GM23338 (cell line): ENCODE measurements around the gene F12. TPM values are rescaled to one million over a fixed set of nuclear protein-coding genes. Genes with fewer than 3 reads are reported as not detected.

Experiments
- ATAC-seq: fragments of 200-7000 bp; cut with Tn5 transposase; 3 replicates; pipeline ENCODE4 v1.9.1; 2020
- DNase-seq: peaks from one replicate; pipeline ENCODE4 v3.0.0-alpha.2; 2015; ENCODE audit warnings: low spot score
- H2AFZ ChIP-seq: fragments of 200-600 bp; sonication (generic); 2 replicates; pipeline ENCODE4 v1.8.0; 2016; ENCODE audit warnings: antibody characterized with exemption, mild to moderate bottlenecking, moderate library complexity
- H3F3A ChIP-seq: fragments of 200-600 bp; sonication (generic); replicated peaks from 2 replicates; pipeline ENCODE4 v1.8.0; 2017; ENCODE audit warnings: antibody characterized with exemption, mixed run types, low read depth
- H3K27ac ChIP-seq: fragments of 200-600 bp; sonication (generic); 2 replicates; pipeline ENCODE4 v1.6.1; 2016; ENCODE audit warnings: low read depth
- H3K27me3 ChIP-seq: fragments of 200-600 bp; sonication (generic); 2 replicates; pipeline ENCODE4 v1.8.0; 2016; ENCODE audit warnings: mild to moderate bottlenecking, mixed run types, moderate library complexity; ENCODE audit not compliant: insufficient read depth
- H3K36me3 ChIP-seq: fragments of 200-600 bp; sonication (generic); 2 replicates; pipeline ENCODE4 v1.8.0; 2016; ENCODE audit warnings: mild to moderate bottlenecking; ENCODE audit not compliant: insufficient read depth
- H3K4me1 ChIP-seq: fragments of 200-600 bp; sonication (generic); 2 replicates; pipeline ENCODE4 v1.8.0; 2016; ENCODE audit warnings: mild to moderate bottlenecking, moderate library complexity; ENCODE audit not compliant: insufficient read depth
- H3K4me2 ChIP-seq: fragments of 200-600 bp; sonication (generic); 2 replicates; pipeline ENCODE4 v1.7.1; 2017; ENCODE audit warnings: mixed run types
- H3K4me3 ChIP-seq: fragments of 200-600 bp; sonication (generic); 2 replicates; pipeline ENCODE4 v1.6.1; 2016; ENCODE audit warnings: mixed run types
- H3K79me2 ChIP-seq: fragments of 200-600 bp; sonication (generic); replicated peaks from 2 replicates; pipeline ENCODE4 v1.8.0; 2017; ENCODE audit warnings: mild to moderate bottlenecking; ENCODE audit not compliant: insufficient read depth
- H3K9me2 ChIP-seq: fragments of 200-600 bp; sonication (generic); 2 replicates; pipeline ENCODE4 v1.8.0; 2017; ENCODE audit not compliant: insufficient read depth
- H4K20me1 ChIP-seq: fragments of 200-600 bp; sonication (generic); replicated peaks from 2 replicates; pipeline ENCODE4 v1.8.0; 2017; ENCODE audit warnings: mild to moderate bottlenecking; ENCODE audit not compliant: insufficient read depth
- H3K27ac Mint-ChIP-seq: 2 replicates; pipeline ENCODE4 v1.8.0; 2020; ENCODE audit warnings: inconsistent platforms, mild to moderate bottlenecking, moderate library complexity, mixed read lengths
- H3K27me3 Mint-ChIP-seq: 3 replicates; pipeline ENCODE4 v1.8.0; 2022; ENCODE audit warnings: low read depth, mild to moderate bottlenecking, moderate library complexity, mixed read lengths, inconsistent platforms; ENCODE audit not compliant: insufficient read depth, poor library complexity
- H3K36me3 Mint-ChIP-seq: 3 replicates; pipeline ENCODE4 v1.8.0; 2021; ENCODE audit warnings: low read depth, mild to moderate bottlenecking, inconsistent platforms, moderate library complexity, mixed read lengths
- H3K4me1 Mint-ChIP-seq: 3 replicates; pipeline ENCODE4 v1.8.0; 2020; ENCODE audit warnings: mild to moderate bottlenecking, inconsistent platforms, mixed read lengths
- H3K4me3 Mint-ChIP-seq: 3 replicates; pipeline ENCODE4 v1.8.0; 2021; ENCODE audit warnings: moderate library complexity, mild to moderate bottlenecking, inconsistent platforms, mixed read lengths
- H3K9me3 Mint-ChIP-seq: 3 replicates; pipeline ENCODE4 v1.8.0; 2020; ENCODE audit warnings: moderate library complexity, mild to moderate bottlenecking, inconsistent platforms, mixed read lengths
- CREB1 ChIP-seq: fragments of 250-450 bp; sonication (Bioruptor Pico); IDR thresholded peaks from 2 replicates; pipeline ENCODE4 v1.5.0; 2020; ENCODE audit warnings: low read depth, mild to moderate bottlenecking, moderate library complexity
- EZH2 ChIP-seq: fragments of 200-600 bp; sonication (generic); IDR thresholded peaks from one replicate; pipeline ENCODE4 v1.8.0; 2017; ENCODE audit warnings: antibody characterized with exemption, mild to moderate bottlenecking, low read depth; ENCODE audit not compliant: unreplicated experiment
- EZH2phosphoT487 ChIP-seq: fragments of 200-600 bp; sonication (generic); IDR thresholded peaks from one replicate; pipeline ENCODE4 v1.8.1; 2018; ENCODE audit warnings: antibody characterized with exemption; ENCODE audit not compliant: unreplicated experiment
- JUNB ChIP-seq: IDR thresholded peaks from one replicate; pipeline ENCODE4 v1.6.1; 2016; ENCODE audit warnings: antibody characterized with exemption; ENCODE audit not compliant: unreplicated experiment
- NANOG ChIP-seq: IDR thresholded peaks from 2 replicates; pipeline ENCODE4 v1.6.1; 2016; ENCODE audit warnings: antibody characterized with exemption, borderline replicate concordance
- POLR2AphosphoS5 ChIP-seq: IDR thresholded peaks from 2 replicates; pipeline ENCODE4 v1.6.1; 2016; ENCODE audit warnings: antibody characterized with exemption, low read depth
- STAT1 ChIP-seq: IDR thresholded peaks from one replicate; pipeline ENCODE4 v1.6.1; 2016; ENCODE audit warnings: antibody characterized with exemption; ENCODE audit not compliant: unreplicated experiment
- ZNF114 ChIP-seq: fragments of 250-450 bp; sonication (Bioruptor Pico); IDR thresholded peaks from 2 replicates; pipeline ENCODE4 v1.5.0; 2020; ENCODE audit warnings: mild to moderate bottlenecking, moderate library complexity
- ZNF331 ChIP-seq: fragments of 250-450 bp; sonication (Bioruptor Pico); IDR thresholded peaks from 2 replicates; pipeline ENCODE4 v1.5.0; 2020; ENCODE audit warnings: low read depth, mild to moderate bottlenecking, moderate library complexity
- polyA plus RNA-seq: library from polyadenylated mRNA; unstranded; fragments of >200 nt; fragmentation: Nextera tagmentation; extraction: Ambion mirVana; gene quantifications from 2 replicates; pipeline ENCODE4 v1.2.1, GENCODE V29; 2016
- total RNA-seq: library from RNA; depleted of rRNA; stranded (reverse); fragments of >200 nt; shearing (Covaris generic); gene quantifications from 2 replicates; pipeline ENCODE4 v1.2.3, GENCODE V29; 2014
- TF ChIP-seq, protein P1 (sequence below), 2 experiments: fragments of 200-600 bp in 1 of 2; sonication (generic) in 1 of 2; conservative IDR thresholded peaks; 2 replicates each; pipeline versions ENCODE4 v1.5.1 to v1.6.1; 2016 to 2017; ENCODE audit warnings: antibody characterized with exemption in 2 of 2, low read depth in 2 of 2, mild to moderate bottlenecking in 2 of 2, moderate library complexity in 1 of 2
- TF ChIP-seq, protein P2 (sequence below): IDR thresholded peaks from 2 replicates; pipeline ENCODE4 v1.6.1; 2016; ENCODE audit warnings: antibody characterized with exemption
- TF ChIP-seq, protein P3 (sequence below): fragments of 250-450 bp; sonication (Bioruptor Pico); IDR thresholded peaks from 2 replicates; pipeline ENCODE4 v1.5.0; 2020; ENCODE audit warnings: mild to moderate bottlenecking, moderate library complexity
- TF ChIP-seq, protein P4 (sequence below): IDR thresholded peaks from one replicate; pipeline ENCODE4 v1.6.1; 2018; ENCODE audit warnings: antibody characterized with exemption; ENCODE audit not compliant: unreplicated experiment

The F12 gene
- total and polyA plus RNA-seq, 2 experiments from 2014 or later: 2.9 to 8.0 TPM

DNA sequence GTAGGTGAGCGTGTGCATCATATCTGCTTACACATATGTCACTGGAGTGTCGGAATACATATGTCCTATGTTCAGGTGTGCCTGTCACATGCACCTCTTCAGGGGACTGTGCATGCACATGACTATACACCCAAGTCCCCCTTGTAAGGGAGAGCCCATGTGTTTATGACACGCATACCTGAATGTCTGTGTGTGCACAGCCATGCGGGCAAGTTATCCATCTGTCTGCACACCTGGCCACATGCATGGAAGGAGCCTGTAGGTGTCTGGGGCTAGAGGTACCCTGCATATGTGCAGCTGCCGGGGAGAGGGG lies 52.3 kb downstream of the F12 start:
- Histone ChIP-seq H3K4me3 (no peak overlapping the region), H3K79me2 (no peaks in the 10 kb centered on the region), H3K9me2 (peaks cover 4% of the 10 kb centered on the region; the same call in 1 of the 2 replicates), H3K4me1 (peaks cover 3% of the 10 kb centered on the region), H3K4me2 (no peak overlapping the region), H3K27ac (no peak overlapping the region), H3F3A (0 out of 2 replicates have a peak, but pooled peaks cover 2% of the 10 kb centered on the region), H4K20me1 (no peaks in the 10 kb centered on the region), H3K36me3 (no peaks in the 10 kb centered on the region), H3K27me3 (peaks cover 2% of the 10 kb centered on the region), H2AFZ (no peak overlapping the region)
- no peak for DNase-seq
- peaks cover 19% of the 10 kb centered on the region for H3K27me3 Mint-ChIP-seq
- no peak for TF ChIP-seq ZNF331
- no peak for TF ChIP-seq EZH2
- TF ChIP-seq, protein P1, sequence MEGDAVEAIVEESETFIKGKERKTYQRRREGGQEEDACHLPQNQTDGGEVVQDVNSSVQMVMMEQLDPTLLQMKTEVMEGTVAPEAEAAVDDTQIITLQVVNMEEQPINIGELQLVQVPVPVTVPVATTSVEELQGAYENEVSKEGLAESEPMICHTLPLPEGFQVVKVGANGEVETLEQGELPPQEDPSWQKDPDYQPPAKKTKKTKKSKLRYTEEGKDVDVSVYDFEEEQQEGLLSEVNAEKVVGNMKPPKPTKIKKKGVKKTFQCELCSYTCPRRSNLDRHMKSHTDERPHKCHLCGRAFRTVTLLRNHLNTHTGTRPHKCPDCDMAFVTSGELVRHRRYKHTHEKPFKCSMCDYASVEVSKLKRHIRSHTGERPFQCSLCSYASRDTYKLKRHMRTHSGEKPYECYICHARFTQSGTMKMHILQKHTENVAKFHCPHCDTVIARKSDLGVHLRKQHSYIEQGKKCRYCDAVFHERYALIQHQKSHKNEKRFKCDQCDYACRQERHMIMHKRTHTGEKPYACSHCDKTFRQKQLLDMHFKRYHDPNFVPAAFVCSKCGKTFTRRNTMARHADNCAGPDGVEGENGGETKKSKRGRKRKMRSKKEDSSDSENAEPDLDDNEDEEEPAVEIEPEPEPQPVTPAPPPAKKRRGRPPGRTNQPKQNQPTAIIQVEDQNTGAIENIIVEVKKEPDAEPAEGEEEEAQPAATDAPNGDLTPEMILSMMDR (conservative IDR thresholded peaks at IDR 0.05; ENCODE audit: low read depth in 2 of 2): no peak
- no peak for TF ChIP-seq ZNF114
- TF ChIP-seq JUNB: no peak
- TF ChIP-seq, protein P2, sequence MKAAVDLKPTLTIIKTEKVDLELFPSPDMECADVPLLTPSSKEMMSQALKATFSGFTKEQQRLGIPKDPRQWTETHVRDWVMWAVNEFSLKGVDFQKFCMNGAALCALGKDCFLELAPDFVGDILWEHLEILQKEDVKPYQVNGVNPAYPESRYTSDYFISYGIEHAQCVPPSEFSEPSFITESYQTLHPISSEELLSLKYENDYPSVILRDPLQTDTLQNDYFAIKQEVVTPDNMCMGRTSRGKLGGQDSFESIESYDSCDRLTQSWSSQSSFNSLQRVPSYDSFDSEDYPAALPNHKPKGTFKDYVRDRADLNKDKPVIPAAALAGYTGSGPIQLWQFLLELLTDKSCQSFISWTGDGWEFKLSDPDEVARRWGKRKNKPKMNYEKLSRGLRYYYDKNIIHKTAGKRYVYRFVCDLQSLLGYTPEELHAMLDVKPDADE: no peak
- TF ChIP-seq CREB1 (CRISPR knock-in tag): no peak
- TF ChIP-seq, protein P3, sequence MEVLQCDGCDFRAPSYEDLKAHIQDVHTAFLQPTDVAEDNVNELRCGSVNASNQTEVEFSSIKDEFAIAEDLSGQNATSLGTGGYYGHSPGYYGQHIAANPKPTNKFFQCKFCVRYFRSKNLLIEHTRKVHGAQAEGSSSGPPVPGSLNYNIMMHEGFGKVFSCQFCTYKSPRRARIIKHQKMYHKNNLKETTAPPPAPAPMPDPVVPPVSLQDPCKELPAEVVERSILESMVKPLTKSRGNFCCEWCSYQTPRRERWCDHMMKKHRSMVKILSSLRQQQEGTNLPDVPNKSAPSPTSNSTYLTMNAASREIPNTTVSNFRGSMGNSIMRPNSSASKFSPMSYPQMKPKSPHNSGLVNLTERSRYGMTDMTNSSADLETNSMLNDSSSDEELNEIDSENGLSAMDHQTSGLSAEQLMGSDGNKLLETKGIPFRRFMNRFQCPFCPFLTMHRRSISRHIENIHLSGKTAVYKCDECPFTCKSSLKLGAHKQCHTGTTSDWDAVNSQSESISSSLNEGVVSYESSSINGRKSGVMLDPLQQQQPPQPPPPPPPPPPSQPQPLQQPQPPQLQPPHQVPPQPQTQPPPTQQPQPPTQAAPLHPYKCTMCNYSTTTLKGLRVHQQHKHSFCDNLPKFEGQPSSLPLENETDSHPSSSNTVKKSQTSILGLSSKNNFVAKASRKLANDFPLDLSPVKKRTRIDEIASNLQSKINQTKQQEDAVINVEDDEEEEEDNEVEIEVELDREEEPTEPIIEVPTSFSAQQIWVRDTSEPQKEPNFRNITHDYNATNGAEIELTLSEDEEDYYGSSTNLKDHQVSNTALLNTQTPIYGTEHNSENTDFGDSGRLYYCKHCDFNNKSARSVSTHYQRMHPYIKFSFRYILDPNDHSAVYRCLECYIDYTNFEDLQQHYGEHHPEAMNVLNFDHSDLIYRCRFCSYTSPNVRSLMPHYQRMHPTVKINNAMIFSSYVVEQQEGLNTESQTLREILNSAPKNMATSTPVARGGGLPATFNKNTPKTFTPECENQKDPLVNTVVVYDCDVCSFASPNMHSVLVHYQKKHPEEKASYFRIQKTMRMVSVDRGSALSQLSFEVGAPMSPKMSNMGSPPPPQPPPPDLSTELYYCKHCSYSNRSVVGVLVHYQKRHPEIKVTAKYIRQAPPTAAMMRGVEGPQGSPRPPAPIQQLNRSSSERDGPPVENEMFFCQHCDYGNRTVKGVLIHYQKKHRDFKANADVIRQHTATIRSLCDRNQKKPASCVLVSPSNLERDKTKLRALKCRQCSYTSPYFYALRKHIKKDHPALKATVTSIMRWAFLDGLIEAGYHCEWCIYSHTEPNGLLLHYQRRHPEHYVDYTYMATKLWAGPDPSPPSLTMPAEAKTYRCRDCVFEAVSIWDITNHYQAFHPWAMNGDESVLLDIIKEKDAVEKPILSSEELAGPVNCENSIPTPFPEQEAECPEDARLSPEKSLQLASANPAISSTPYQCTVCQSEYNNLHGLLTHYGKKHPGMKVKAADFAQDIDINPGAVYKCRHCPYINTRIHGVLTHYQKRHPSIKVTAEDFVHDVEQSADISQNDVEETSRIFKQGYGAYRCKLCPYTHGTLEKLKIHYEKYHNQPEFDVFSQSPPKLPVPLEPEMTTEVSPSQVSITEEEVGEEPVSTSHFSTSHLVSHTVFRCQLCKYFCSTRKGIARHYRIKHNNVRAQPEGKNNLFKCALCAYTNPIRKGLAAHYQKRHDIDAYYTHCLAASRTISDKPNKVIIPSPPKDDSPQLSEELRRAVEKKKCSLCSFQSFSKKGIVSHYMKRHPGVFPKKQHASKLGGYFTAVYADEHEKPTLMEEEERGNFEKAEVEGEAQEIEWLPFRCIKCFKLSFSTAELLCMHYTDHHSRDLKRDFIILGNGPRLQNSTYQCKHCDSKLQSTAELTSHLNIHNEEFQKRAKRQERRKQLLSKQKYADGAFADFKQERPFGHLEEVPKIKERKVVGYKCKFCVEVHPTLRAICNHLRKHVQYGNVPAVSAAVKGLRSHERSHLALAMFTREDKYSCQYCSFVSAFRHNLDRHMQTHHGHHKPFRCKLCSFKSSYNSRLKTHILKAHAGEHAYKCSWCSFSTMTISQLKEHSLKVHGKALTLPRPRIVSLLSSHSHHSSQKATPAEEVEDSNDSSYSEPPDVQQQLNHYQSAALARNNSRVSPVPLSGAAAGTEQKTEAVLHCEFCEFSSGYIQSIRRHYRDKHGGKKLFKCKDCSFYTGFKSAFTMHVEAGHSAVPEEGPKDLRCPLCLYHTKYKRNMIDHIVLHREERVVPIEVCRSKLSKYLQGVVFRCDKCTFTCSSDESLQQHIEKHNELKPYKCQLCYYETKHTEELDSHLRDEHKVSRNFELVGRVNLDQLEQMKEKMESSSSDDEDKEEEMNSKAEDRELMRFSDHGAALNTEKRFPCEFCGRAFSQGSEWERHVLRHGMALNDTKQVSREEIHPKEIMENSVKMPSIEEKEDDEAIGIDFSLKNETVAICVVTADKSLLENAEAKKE (CRISPR knock-in tag): no peak
- TF ChIP-seq POLR2AphosphoS5: no peak
- no peak for TF ChIP-seq EZH2phosphoT487
- no peak for TF ChIP-seq NANOG
- TF ChIP-seq STAT1: no peak
- TF ChIP-seq, protein P4, sequence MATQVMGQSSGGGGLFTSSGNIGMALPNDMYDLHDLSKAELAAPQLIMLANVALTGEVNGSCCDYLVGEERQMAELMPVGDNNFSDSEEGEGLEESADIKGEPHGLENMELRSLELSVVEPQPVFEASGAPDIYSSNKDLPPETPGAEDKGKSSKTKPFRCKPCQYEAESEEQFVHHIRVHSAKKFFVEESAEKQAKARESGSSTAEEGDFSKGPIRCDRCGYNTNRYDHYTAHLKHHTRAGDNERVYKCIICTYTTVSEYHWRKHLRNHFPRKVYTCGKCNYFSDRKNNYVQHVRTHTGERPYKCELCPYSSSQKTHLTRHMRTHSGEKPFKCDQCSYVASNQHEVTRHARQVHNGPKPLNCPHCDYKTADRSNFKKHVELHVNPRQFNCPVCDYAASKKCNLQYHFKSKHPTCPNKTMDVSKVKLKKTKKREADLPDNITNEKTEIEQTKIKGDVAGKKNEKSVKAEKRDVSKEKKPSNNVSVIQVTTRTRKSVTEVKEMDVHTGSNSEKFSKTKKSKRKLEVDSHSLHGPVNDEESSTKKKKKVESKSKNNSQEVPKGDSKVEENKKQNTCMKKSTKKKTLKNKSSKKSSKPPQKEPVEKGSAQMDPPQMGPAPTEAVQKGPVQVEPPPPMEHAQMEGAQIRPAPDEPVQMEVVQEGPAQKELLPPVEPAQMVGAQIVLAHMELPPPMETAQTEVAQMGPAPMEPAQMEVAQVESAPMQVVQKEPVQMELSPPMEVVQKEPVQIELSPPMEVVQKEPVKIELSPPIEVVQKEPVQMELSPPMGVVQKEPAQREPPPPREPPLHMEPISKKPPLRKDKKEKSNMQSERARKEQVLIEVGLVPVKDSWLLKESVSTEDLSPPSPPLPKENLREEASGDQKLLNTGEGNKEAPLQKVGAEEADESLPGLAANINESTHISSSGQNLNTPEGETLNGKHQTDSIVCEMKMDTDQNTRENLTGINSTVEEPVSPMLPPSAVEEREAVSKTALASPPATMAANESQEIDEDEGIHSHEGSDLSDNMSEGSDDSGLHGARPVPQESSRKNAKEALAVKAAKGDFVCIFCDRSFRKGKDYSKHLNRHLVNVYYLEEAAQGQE: no peak
- H3K27ac Mint-ChIP-seq: no peak overlapping the region
- ATAC-seq: no peak
- H3K4me1 Mint-ChIP-seq: peaks cover 11% of the 10 kb centered on the region; the same call in 2 of the 3 replicates
- H3K9me3 Mint-ChIP-seq: no peaks in the 10 kb centered on the region; the same call in 2 of the 3 replicates
- H3K4me3 Mint-ChIP-seq: no peak overlapping the region
- no peaks in the 10 kb centered on the region for H3K36me3 Mint-ChIP-seq
